LoVo (cell line): ENCODE data around the gene TNS4.
A peak's percentile ranks its signal among the peaks of the same experiment; 100 is the strongest.

Experiments
- DNase-seq: peaks from one replicate; pipeline ENCODE4 v3.0.0-alpha.2; 2016; ENCODE audit warnings: low spot score

TNS4 gene

DNA sequence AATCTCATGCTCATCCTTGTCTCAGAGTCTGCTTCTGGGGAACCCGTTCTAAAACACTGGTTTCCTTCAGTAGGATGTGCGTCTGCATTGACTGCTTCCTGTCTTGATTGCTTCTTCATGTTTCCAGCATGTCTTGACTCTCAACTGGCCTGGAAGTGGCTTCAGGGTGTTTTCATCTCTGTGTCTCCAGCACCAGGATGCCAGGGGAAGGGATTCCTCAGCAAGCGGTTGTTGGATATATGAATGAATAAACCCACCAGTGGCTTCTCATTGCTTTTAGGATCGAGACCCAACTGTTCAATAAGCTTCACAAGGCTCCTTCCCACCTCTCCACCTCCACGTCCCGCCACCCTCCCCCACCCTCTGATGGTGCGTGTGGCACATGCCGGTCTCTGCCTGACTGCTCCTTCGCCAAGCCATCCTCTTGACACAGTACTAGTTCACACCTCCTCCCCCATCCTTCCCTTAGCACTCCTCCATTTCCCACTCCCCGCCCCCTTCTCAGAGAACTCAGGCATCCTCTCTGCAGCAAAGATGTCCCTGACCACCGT, 14.1 kb upstream of the TNS4 start:
- DNase-seq = no peak

DNA sequence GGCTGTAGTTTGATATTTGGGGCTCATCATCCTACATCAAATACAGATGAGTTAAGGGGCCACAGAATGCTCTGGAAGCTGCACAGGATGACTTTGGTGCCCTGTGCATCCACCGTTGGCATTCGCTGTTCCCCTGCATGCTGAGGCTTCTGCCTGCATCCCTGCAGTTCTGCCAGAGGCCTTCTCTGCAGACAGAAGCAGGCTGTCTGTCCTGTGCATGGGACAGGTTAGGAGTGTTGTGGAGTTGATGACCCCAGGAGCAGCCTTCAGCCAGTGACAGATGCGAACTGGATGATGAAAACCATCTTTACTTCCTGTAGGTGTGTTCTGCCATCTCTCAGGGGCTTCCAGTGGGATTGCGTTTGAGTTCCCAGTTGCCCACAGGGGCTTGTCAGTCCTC, 13.6 kb upstream of the TNS4 start:
- DNase-seq = no peak

DNA sequence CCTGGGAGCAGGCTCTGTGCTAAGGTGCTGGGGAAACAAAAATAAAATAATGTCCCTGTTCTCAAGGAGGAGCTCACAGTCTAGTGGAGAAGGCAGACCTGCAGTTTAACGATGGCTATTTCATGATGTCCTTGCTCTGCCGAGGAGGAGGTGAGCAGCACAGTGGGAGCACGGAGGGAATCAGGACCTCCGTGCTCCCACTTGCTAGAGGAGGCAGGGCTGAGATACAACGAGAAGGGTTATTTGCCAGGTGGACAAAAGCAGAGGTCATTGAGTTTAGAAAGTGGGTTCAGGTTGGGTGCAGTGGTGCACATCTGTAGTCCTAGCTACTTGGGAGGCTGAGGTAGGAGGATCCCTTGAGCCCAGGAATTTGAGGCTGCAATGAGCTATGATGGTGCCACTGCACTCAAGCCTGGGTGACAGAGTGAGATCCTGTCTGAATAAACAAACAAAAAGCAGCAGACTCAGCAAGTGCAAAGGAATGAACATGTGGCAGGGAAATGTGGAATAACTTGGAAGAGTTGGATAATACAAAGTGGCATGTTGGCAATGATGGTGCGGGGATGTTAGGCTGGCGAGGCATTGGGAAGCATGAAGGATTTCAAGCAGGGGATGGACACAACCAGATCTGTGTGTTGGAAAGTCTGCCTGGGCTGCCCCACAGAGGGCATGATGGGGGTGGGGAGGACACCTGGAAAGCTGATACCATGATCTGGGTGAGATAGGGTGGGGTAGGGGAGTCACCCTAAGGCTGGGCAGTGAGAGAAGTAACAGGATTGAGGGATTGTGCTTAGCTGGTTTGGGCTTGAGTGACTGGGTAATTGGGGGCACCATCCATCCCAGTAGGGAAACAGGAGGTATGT, 12.8 kb upstream of the TNS4 start:
- no peak for DNase-seq

DNA sequence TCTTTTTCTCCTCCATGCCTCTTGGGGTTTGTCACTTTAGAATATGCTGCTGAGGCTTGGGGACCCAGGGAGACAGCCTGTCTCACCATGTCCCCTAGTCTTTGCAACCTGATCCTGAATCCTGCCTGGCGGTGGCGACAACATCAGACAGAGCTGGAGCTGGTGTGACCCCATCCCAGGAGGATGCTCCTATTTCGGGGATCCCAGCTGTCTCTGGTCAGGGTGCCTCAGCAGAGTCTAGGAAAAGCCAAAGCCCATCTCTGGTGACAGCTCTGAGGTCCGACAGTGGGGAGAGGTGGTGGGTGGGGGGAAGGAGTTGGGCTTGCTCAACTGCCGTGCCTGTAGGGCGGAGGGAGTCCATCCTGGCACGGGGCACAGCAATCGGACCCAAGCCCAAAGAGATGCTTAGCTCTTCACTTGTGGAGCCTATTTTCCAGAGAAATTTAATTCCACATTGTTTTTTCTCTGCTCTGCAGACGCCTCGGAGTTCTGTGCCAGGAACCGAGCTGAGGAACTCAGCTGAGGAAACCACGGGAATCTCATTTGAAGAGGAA, 10.3 kb upstream of the TNS4 start:
- DNase-seq = no peak

DNA sequence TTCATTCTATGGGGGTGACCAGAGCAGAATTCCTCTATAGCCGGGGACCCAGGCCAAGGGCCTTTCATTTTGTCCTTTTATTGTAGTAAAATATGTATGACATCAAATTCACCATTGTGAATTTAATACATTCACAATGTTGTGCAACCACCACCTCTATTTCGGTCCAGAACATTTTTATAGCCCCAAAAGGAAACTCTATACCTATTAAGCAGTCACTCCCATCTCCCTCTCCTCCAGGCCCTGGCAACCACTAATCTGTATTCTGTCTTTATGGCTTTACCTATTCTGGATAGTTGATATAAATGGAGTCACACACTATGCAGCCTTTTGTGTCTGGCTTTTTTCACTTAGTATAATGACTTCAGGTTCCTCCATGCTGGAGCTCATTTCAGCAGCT, 9.7 kb upstream of the TNS4 start:
- DNase-seq = no peak

DNA sequence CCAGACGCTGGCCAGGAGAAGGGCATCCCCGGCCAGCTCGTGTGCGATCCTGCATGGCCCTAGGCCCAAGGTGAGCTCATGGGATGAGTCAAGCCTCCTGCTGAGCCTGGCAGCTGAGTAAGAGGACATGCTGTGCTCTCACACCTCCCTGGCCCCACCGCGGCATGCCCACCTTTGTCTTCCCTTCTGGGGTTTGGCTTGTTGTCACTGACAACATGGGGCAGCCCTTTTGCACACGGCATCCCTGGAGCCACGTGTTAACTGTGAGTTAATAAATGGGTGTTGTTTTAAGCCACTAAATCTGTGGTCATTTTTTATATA, 8.9 kb upstream of the TNS4 start:
- DNase-seq = peak; percentile 81

DNA sequence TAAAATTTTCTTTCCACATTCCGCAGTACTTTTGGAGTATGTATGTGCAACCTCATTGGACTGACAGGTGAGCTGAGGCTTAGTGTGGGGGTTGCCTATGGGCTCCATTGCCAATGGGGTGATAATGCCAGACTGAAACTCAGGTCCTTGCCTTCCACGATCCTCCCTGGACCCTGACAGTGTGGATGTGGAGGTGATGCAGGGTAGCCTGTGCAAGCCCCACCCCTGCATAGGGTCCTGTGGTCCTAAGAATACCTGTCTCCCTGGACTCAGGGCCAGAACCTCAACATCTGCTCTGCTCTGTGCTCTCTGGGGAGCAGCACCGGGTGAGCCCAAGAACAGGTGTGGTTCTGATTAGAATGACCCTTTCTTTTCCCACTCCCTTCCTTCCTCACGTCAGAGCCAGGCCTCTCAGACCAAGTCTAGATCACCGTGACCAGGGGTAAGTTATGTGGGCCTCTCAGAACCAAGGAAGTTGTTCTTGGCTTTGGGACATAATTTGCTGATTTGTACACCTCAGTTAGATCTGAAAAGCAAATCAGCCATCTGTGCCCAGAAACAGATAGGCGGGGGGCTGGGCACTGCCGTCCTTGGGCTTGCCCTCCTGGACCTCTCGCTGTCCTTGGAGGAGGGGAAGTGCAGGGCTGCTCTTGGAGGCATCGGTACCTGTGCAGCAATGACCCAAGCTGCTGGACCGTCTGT, 8.4 kb upstream of the TNS4 start:
- DNase-seq = no peak

DNA sequence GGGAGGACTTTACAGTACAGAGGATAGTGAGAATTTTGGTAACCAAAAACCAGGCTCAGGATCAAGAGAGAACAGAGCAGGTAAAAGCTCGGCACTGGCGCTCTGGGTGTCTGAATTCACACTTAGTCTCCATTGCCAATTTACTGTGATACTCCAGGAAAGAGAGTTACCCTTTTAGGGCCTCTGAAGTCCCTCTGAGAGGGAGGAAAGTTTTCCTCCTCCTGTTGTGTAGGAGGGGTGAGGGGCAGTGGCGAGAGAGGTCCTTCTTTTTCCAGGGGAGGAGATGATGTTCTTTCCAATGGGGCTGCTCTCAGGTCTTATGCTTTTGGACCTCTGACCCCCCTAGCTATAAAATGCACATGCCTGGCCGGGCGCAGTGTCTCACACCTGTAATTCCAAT, 5.4 kb upstream of the TNS4 start:
- no peak for DNase-seq

DNA sequence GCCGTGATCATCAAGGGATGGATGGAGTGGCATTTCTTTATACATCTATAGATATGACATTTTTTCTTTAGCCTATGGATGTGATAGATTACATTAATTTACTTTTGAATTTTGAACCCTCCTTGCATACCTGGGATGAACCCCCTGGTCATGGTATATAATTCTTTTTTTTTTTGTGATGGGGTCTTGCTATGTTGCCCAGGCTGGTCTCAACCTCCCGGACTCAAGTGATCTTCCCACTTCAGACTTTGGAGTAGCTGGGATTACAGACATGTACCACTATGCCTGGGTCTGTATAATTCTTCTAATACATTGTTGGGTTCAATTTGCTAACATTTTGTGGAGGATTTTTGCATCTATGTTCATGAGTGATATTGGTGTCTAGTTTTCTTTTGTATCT, 1.7 kb upstream of the TNS4 start:
- DNase-seq = no peak

DNA sequence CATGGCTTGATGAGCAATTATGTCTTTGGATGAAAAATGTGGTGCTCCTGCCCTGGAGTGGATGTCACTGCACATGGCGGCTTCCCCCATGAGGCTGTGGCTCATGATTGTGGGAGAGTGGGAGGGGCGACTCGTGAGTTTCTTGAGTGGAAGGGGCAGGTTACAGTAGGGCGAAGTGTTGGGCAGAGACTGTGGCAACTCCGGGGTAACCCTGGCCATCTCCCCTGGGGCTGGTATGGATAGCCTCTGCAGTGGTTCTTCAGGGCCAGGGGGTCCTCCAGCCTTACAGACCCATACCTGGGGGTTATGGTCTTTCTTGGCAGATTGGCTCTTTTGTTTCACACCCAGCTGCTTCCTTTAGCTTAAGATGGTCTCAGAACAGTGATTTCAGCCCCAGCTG, 1.3 kb upstream of the TNS4 start:
- no peak for DNase-seq

DNA sequence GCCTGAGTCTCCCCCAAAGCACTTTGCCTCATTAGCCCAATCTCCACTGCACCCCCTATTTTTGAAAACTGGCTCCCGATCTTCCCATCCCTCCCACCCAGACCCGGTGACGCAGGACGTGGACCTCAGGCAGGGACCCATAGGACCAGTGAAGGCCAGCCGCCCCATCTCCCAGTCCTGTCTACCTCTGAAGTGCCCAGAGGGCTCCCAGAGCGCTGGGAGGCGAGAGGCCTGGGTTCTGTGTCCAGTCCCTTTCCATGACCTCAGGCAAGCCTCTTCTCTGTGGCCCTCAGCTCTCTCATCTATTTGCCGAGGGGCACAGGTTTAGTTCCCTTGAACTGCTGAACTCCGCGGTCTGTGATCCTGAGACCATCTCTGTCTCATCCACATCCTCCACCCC, 714 bp downstream of the TNS4 start:
- DNase-seq = no peak

DNA sequence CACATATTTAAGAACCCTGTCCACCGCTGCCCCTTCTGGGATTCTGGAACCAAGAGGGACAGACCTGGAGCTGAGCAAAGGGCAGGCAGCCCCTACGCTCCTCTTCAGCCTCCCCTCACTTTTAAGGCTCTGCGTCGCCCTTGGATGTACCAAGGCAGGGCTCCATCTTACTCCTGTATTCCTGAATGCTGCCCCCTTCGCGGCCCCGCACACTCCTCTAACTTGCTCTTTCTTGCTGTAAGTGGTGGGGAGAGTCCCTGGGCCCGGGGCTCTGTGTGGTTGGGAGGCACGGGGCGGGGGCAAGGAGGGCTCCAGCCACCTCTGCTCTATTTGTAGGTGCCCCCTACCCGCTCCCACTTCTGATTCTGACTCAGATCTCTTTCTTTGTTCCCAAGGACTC, 1.2 kb downstream of the TNS4 start:
- no peak for DNase-seq

DNA sequence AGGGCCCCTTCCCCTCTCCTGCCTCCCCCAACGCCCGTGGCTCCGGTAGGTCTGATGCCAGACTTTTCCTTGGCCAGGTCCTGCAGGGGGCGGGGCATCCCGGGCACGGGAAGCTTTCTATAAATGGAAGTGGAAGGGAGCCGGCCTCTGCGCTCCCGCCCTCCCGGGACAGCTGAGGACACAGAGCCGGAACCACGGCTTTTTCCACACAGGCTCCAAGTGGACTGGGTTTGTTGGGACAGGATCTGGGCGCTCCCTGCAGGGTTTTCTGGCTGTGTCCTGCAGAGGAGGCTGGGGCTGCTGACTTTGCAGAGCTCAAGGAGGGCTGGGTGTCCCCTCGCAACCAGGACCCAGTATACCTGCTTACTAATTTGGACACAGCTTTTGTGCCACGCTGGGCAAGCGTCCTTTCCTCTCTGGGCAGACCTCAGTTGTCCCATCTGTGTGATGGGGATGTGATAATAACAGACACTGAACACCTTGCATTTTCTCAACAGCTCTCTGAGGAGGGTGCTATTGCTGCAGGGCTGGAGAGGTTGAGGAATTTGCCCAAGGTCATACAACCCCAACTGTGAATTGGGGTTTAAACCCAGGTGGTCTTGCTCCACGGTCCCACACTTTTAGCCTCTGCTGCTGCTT, 1.8 kb downstream of the TNS4 start:
- DNase-seq = peak; percentile 44

DNA sequence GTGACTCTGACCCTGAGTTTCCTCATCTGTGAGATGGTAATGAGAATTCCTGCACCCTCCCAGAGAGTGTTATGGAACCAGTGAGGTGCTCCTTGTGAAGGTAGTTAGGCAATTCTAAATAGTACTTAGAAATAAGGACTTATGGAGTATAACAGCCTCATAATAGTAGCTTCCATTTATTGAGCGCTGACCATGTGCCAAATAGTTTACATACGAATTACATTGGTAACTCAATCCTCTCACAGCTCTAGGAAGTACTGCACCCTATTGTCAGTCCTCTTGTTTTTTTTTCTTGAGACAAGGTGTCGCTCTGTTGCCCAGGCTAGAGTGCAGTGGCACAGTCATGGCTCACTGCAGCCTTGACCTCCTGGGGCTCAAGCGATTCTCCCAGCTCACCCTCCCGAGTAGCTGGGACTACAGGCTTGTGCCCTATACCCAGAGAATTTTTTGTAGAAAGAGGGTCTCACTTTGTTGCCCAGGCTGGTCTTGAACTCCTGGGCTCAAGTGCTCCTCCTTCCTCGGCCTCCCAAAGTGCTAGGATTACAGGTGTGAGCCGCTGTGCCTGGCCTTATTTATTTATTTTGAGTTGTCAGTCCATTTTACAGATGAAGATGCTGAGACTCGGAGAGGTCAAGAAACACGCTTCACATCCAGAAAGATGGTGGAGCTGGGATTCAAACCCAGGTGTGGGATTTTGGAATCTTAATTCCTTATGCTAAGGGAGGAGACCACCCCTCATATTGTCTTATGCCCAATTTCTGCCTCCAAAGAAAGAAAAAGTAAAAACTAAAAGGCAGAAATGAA, 2.9 kb downstream of the TNS4 start:
- DNase-seq = no peak

DNA sequence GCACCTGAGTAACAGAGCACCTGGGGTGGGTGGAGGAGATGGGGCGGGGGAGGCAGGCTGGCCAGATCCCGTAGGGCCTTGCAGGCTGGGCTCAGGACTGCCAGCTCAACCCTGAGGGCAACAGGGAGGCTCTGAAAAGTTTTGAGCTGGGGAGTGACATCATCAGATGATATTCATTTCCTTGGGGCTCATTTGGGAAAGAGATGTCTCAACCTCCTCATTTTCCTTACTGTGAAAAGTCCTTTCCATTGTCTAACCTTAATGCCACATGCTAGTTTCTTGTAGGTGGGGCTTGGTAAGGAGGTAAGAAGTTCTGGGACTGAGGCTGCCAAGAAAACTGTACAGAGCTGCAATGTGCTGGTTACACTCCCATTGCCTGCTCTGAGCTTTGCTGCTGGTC, 3.7 kb downstream of the TNS4 start:
- no peak for DNase-seq

DNA sequence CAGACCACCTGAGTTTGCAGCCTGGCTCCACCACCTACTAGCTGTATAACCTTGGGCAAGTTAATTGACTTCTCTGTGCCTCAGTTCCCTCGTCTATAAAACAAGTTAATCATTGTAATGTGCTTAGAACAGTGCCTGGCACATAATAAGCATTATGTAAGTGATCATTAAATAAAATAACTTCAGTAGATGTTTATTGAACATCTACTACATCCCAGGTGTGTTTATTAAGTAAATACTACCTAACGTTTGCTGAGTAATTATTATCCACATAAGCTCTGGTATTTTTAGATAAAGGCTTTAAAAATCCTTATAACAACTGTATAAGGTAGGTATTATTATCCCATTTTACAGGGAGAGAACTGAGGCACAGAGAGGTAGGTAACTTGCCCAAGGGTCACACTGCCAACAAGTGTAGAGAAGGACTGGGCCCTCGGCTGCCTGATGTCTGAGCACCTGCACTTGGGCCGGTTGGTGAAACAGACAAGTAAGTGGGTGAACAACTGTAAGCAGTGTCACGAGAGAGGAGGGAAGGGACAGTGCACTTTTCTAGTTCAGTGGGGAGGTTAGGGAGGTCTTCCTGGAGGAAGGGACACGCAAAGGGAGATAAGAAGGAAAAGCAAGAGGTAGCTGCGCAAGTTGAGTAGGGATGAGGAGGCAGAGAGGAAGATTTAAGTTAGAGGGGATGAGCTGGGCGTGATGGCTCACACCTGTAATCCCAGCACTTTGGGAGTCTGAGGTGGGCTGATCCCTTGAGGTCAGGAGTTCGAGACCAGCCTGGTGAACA, 4.6 kb downstream of the TNS4 start:
- DNase-seq = no peak

DNA sequence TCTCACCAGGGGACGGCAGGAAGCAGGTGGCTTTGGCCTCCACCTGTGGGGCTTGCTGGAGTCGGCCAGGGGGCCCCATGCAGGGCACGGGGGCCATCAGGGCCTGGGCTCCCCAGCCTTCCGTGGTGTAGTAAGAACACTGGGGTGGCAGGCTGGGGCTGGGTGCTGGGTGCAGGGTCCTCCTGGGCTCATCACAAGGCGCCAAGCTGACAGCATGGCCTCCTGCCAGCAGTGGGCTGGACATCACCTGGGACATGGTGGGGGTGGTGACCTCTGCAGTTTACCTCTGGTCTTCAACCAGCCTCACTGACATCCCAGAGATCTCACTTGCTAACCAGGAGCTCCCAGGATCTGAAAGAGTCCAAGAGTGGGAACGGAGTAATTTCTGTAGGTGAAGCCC, 5.3 kb downstream of the TNS4 start:
- no peak for DNase-seq

DNA sequence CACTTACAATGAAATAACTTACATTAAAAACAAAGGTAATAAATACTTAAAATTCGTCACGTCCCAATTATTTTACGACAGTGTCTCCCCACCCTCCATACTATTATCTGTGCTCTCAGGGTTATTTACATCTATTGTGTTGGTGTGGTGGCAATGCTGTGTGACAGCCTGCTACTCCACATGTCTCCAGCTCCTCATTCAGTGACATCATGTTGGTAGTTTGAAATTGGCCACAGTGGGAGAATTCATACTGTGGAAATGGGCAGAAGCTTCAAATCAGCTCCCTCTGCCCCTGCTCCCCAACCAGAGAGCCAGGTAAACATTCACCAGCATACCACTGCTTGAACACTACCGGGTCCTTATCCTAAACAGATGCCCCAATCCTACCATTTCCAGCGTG, 6.3 kb downstream of the TNS4 start:
- no peak for DNase-seq

DNA sequence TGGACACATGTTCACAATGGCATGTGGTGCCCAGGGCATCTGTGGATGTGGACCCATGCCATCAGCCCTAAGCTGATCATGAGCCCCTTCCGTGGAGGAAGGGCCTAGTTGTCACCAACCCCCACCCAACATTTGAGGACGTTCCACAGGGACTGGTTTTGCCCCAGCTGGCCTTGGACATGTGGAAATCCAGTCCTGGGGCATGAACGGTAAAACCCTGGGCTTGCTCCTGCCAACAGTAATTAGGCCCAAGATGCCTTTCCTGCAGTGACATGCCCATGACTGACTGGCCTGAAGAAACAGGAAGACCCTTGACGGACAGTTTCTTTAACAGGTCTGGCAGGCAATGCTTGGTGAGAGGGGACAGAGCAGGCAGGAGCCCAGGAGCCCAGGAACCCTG, 7.7 kb downstream of the TNS4 start:
- no peak for DNase-seq

DNA sequence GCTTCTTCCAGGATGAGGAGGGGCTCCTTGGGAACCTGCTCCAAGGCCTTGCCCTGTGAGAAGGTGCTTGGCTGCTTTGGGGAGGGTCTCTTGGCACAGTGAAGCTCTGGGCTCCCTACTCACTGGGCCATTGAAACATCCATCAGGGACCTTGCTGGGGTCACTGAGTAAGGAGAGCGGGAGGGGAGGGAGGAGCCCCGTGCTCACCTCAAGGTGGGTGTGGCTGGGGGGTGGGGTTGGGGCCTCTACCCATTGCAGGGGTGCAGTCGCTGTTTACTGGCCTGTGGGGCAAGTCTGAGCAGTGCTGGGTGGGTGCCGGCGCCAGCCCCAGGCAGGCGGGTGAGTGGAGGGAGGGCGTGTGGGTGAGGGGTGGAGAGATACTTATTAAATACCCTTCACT, 9.9 kb downstream of the TNS4 start:
- no peak for DNase-seq

DNA sequence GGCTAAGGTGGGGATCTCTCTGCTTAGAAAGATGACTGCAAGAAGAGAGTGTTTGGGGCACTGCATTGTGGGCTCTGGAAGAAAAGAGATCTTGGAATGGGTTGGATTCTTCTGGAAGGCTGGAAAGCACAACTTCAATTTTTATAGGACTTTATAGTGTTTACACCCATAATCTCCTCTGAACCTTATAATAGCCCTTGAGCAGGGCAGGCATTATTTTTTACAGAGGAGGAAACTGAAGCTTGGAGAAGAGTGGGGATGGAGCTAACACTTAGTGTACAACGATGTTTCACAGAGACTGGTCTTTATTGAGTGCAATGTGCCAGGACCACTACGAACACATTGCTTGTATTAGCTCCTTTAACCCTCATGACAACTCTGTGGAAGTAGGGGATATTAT, 10.4 kb downstream of the TNS4 start:
- DNase-seq = no peak
